ENCODE results near the gene RFTN1. TPM values are rescaled to one million over a fixed set of nuclear protein-coding genes. Genes with fewer than 3 reads are reported as not detected.

RFTN1 gene
- total and polyA plus RNA-seq, 2 of the 8 experiments (the other 6 are each of a cell fraction or from before 2014, with no cell fraction given): 4.6 to 6.7 TPM

DNA sequence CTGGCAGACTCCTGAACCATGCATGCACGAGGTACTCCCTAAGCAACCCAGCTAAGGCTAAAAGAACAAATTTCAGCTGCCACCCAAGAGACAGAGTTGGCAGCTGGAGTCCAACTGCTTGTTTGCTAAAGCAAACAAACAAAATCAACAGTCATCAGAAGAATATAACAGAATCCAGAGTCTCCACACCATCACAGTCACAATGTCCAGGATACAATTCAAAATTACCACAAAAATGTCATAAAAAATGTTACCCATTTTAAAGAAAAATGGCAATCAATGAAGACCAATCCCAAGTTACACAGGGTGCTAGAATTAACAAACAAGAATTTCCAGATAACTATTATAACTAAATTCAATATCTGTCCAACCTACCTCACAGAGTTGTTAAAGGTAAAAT lies 42.9 kb downstream of the RFTN1 start:
- Histone ChIP-seq H2BK15ac (ENCODE audit: low read length) (no peak overlapping the region), H3K18ac (ENCODE audit: extremely low read depth, low read length) (no peak overlapping the region), H4K91ac (replicated peaks; ENCODE audit: insufficient read length, low read length) (no peak overlapping the region), H3K79me1 (ENCODE audit: low read depth, low read length) (no peaks in the 10 kb centered on the region), H2BK5ac (ENCODE audit: low read depth, low read length) (no peak overlapping the region), H2BK120ac (replicated peaks; ENCODE audit: low read depth, low read length) (no peak overlapping the region), H4K5ac (ENCODE audit: insufficient read length, low read depth, low read length) (no peak overlapping the region), H3K9me3 (ENCODE audit: insufficient read depth in 2 of 2, low read depth in 1 of 2, low read length in 1 of 2) (no peaks in the 10 kb centered on the region), H3K56ac (replicated peaks; ENCODE audit: insufficient read length, low read depth, low read length) (no peak overlapping the region), H3K4ac (replicated peaks; ENCODE audit: insufficient read length, low read depth, low read length) (no peak overlapping the region), H3K4me1 (replicated peaks in 1 of 4; ENCODE audit: control insufficient read depth in 3 of 4, insufficient read depth in 4 of 4, low read length in 3 of 4) (peaks cover 0 to 7% (median 3%) of the 10 kb centered on the region in 4 experiments; a peak in 3 of 7 replicates), H2BK20ac (ENCODE audit: low read length) (no peak overlapping the region), H4K20me1 (replicated peaks in 1 of 2; ENCODE audit: control insufficient read depth in 1 of 2, insufficient read depth in 2 of 2, low read length in 2 of 2) (no peaks in the 10 kb centered on the region), H4K8ac (ENCODE audit: extremely low read depth, insufficient read depth, low read length) (no peak overlapping the region), H3K27me3 (replicated peaks in 1 of 4; ENCODE audit: control insufficient read depth in 3 of 4, extremely low read depth in 1 of 4, insufficient read depth in 3 of 4, low read length in 3 of 4) (no peaks in the 10 kb centered on the region; a peak in 1 of 7 replicates), H3K14ac (ENCODE audit: insufficient read length) (no peak overlapping the region), H3K27ac (ENCODE audit: low read depth, low read length) (no peak overlapping the region), H3K79me2 (ENCODE audit: control insufficient read depth in 1 of 2, insufficient read depth in 2 of 2, low read length in 2 of 2) (no peaks in the 10 kb centered on the region), H3K9ac (replicated peaks in 1 of 4; ENCODE audit: extremely low read depth in 1 of 4, low read depth in 3 of 4, low read length in 3 of 4) (no peak overlapping the region), H2AK5ac (ENCODE audit: low read depth, low read length) (no peak overlapping the region), H2AFZ (ENCODE audit: low read length) (no peak overlapping the region), H3K23me2 (ENCODE audit: low read depth, low read length) (no peaks in the 10 kb centered on the region), H2BK12ac (ENCODE audit: low read depth, low read length) (no peak overlapping the region), H3K4me3 (ENCODE audit: extremely low read depth in 1 of 4, insufficient read depth in 2 of 4, low read depth in 3 of 4, low read length in 4 of 4) (no peak overlapping the region), H3K23ac (ENCODE audit: insufficient read length) (no peak overlapping the region), H3K4me2 (ENCODE audit: insufficient read depth in 1 of 2, low read depth in 2 of 2, low read length in 2 of 2) (no peak overlapping the region), H3K36me3 (ENCODE audit: control insufficient read depth in 2 of 4, insufficient read depth in 4 of 4, low read length in 3 of 4) (no peaks in the 10 kb centered on the region)
- 100% methylated on average over 1 of the region's 1 CpG; no CpG with 5 or more reads in 1 of the 2 experiments for WGBS, 2 experiments (ENCODE audit: extremely low coverage in 1 of 2, insufficient coverage in 1 of 2, insufficient read length in 1 of 2, insufficient replicate concordance in 2 of 2, low coverage in 1 of 2, low lambda C conversion rate in 2 of 2, missing lambda C conversion rate in 1 of 2)
- no peak for DNase-seq (ENCODE audit: low read depth in 1 of 2, low spot score in 2 of 2)
- POLR2A ChIA-PET (ENCODE audit: partially characterized antibody): no interaction called here
- FAIRE-seq: no peak
- CTCF ChIA-PET (ENCODE audit: partially characterized antibody): no interaction called here
- TF ChIP-seq, protein P1, sequence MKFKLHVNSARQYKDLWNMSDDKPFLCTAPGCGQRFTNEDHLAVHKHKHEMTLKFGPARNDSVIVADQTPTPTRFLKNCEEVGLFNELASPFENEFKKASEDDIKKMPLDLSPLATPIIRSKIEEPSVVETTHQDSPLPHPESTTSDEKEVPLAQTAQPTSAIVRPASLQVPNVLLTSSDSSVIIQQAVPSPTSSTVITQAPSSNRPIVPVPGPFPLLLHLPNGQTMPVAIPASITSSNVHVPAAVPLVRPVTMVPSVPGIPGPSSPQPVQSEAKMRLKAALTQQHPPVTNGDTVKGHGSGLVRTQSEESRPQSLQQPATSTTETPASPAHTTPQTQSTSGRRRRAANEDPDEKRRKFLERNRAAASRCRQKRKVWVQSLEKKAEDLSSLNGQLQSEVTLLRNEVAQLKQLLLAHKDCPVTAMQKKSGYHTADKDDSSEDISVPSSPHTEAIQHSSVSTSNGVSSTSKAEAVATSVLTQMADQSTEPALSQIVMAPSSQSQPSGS (IDR thresholded peaks at IDR 0.05; ENCODE audit: low read length): no peak
- TF ChIP-seq EP300 (IDR thresholded peaks at IDR 0.05; ENCODE audit: borderline replicate concordance in 1 of 2, low read depth in 2 of 2, low read length in 2 of 2) (no peak), RFX5 (IDR thresholded peaks at IDR 0.05; ENCODE audit: borderline replicate concordance, low read depth, low read length) (no peak), USF2 (IDR thresholded peaks at IDR 0.05; ENCODE audit: low read length) (no peak), ATF3 (IDR thresholded peaks at IDR 0.05; ENCODE audit: insufficient read depth, low read depth, low read length) (no peak), CREB1 (IDR thresholded peaks at IDR 0.05) (no peak), BCL11A (IDR thresholded peaks at IDR 0.05; ENCODE audit: low read depth in 2 of 2, low read length in 2 of 2) (no peak), TCF12 (IDR thresholded peaks at IDR 0.05; ENCODE audit: low read depth, low read length) (no peak)

All from H1 (cell line).